HG03108 (cell line): ENCODE results near the gene ARFIP2.
A peak's percentile ranks its signal among the peaks of the same experiment; 100 is the strongest.

ENCODE experiments used
- ATAC-seq: cut with Tn5 transposase; IDR thresholded peaks from one replicate; pipeline ENCODE4 v1.9.1; 2021; ENCODE audit warnings: moderate library complexity; ENCODE audit not compliant: unreplicated experiment

ARFIP2 gene

GRCh38 chr11:6448574-6448973 is 32.6 kb downstream of the ARFIP2 start:
- no peak for ATAC-seq

DNA sequence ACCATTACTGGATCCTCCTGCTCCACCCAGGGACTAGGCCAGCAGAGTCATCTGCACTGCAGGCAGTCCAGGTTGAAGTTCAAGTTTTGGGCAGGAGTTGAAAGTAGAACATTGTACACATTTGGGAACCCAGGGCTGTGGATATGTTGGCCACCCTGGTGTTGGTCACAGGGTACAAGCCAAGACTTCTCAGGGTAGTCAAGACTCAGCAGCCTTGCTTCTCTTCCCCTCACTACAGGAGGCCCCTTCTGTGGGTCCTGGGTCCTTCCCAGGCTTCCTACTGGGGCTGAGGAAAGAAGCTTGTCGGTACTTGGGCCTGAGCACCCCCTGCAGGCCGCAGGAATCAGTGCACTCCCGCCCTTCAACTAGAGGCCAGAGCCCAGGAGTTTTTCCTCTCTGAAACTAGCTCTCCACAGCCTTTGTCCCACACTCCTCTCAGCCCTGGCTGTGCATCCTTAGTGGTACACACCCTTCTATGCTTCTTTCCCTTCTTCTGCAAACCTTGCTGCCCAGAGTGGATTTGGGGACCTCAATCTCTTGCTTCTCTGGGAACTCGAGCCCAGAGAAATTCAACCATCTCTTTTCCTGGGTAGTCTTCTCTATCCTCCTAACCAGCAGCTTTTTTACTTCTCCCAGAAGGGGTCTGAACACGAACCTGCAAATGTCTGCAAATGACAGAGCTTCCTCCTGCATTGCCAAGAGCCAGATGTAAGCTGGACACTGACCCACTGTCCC is 37.7 kb downstream of the ARFIP2 start:
- ATAC-seq = peak; percentile 65

DNA sequence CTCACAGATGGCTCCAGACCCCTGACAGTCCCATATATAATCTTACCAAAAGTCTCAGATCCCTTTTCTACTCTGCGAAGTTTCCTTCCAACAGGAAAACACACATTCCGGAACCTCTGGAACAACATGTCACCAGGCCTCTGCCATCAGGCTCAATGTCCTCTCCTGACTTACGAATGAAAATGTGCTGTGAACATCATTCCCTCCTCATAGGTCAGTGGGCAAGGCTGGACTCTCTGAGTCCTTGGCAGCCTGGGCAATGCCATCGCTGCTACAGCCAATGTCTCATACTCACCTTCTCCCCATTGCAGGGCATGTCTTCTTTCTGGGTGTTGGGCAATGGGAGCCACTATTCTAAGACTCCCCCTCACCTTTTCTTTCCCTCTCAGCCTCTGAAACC is 38.7 kb downstream of the ARFIP2 start:
- no peak for ATAC-seq

DNA sequence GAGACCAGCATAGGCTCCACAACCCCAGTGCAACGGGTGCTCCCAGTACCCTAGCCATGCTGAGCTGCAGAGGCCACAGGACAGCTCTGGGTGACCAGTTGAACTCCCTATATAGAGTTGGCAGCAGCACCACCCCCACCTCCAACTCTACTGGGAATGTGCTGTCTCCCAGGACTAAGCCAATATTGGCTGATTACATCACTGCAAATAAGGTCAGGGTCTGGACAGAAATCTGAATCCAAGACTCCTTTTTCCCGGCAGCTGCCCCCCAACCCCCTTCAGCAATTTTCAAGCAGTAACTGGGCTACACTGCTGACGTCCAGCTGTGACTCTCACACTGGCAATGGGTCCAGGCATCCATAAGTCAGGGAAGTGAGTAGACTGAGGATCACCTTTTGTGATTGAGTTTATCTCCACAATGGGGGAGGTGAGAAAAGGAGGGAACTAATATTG is 40.2 kb downstream of the ARFIP2 start, which contains the start of gene HPX:
Gene HPX, minus strand, starts transcription at position 82 of the 453 bp plus-strand sequence. Its CDS starts 24 bp downstream, at position 58.
- no peak for ATAC-seq

DNA sequence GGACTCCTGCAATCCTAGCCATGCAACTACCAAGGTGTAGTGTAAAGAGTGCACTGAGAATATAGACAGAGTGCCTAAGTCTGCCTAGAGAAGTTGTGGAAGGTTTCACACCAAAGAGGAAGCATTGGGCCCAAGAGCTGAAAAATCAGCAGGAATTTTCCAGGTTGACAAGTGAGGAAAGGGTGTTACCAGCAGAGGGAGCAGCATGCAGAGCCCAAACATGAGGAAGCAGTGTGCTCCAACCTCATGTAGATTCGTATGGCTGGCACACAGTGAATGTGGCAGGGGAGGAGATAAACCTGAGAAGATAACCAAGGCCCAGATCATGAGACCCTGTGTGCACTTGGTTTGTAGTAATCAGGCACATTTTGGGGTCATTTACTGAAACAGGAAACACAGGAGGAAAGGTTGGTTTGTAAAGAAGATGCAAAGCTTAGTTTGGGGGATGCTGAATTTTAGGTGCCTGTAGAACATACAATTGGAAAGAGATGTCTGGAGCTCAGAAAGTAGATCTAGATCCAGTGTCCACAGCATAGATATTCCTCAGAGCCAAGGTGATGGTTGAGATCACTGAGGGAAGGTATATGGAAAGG is 42.1 kb downstream of the ARFIP2 start:
- ATAC-seq = no peak

- no peak for ATAC-seq
Observed at GRCh38 chr11:6437993-6438392, 43.1 kb downstream of the ARFIP2 start.

DNA sequence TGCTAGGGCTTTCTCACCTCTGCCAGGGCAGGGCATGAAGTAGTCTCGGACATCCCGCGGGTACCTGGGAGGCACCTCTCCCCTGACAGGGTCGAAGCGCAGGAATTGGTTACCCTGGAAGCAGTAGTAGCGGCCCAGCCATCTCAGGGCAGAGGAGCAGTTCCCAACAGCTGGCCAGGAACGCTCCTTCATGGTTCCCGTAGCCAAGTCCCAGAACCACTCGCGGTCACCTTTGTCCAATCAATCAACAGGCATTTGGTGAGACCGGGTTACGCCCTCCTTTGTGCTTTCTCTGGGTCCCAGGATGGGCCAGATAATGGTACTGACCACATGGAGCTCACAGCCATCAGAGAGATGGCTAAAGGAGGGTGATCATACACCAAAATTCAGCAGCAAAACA is 43.7 kb downstream of the ARFIP2 start:
- no peak for ATAC-seq

- no peak for ATAC-seq
Observed at GRCh38 chr11:6433998-6434660, 47.0 kb downstream of the ARFIP2 start.

- ATAC-seq = no peak
Observed at GRCh38 chr11:6431861-6432260, 49.3 kb downstream of the ARFIP2 start.

- ATAC-seq = no peak
Observed at GRCh38 chr11:6427516-6427915, 53.6 kb downstream of the ARFIP2 start.
